Measurements from ENCODE around the gene DBNL.

GRCh38 chr7:44050915-44051560, 6.5 kb downstream of the DBNL start:
- TF ChIP-seq TAF1 (conservative IDR thresholded peaks at IDR 0.05) (no peak), RAD21 (IDR thresholded peaks at IDR 0.05) (no peak), CTCF (IDR thresholded peaks at IDR 0.05; ENCODE audit: low read depth, low read length, missing input control) (no peak), MAX (IDR thresholded peaks at IDR 0.05) (no peak), ATF3 (IDR thresholded peaks at IDR 0.05) (no peak), YY1 (IDR thresholded peaks at IDR 0.05) (no peak), RXRA (IDR thresholded peaks at IDR 0.05) (no peak), SP1 (IDR thresholded peaks at IDR 0.05) (no peak), REST (IDR thresholded peaks at IDR 0.05) (no peak), JUND (IDR thresholded peaks at IDR 0.05) (no peak), ZBTB33 (IDR thresholded peaks at IDR 0.05) (no peak), HNF4G (IDR thresholded peaks at IDR 0.05) (no peak), GABPA (IDR thresholded peaks at IDR 0.05 in 1 of 2, conservative IDR thresholded peaks at IDR 0.05 in 1 of 2) (no peak), FOXA1 (IDR thresholded peaks at IDR 0.05) (no peak)

All from liver (tissue), 3 donors.